Measurements from ENCODE around the gene GPR89A. TPM values are rescaled to one million over a fixed set of nuclear protein-coding genes. Genes with fewer than 3 reads are reported as not detected.

Gene GPR89A
- polyA plus RNA-seq, 1 donor (not counting 4 experiments of a cell fraction or from before 2014, with no cell fraction given): 22.8 TPM

DNA sequence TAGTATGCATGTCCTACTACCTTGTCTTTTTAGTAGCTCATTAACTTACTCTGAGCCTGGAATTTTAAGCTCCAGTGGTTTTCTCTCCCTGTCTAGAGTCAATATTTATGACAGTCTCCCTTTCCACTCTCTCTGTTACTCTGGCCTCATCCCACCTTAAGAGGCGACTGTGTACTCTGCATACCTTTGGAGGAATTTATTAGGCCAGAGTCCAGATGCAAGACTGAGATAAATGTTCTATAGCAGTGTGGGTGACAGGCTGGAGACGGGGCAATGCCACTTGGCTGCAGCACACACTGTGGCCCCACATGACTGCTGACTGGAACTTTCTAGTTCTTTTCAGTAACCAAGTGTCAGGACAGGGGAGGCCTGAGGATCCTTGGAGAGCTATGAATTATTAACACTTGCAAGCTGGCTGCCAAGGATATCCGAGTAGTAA lies 103.4 kb downstream of the GPR89A start:
- no peak overlapping the region for H3K4me2 ChIP-seq (ENCODE audit: control insufficient read depth, extremely low read depth, insufficient read depth, low read depth, low read length)
- H3K9me3 ChIP-seq (ENCODE audit: control insufficient read depth, low read depth, low read length): no peaks in the 10 kb centered on the region
- no peak for DNase-seq (ENCODE audit: low read depth, low spot score)
- no peak overlapping the region for H2AFZ ChIP-seq (ENCODE audit: control insufficient read depth, low read length)
- H3K27me3 ChIP-seq (ENCODE audit: control insufficient read depth, extremely low read depth, insufficient read depth, low read length): no peaks in the 10 kb centered on the region
- TF ChIP-seq EZH2 (IDR thresholded peaks at IDR 0.05; ENCODE audit: low read length): no peak
- TF ChIP-seq, protein P1, sequence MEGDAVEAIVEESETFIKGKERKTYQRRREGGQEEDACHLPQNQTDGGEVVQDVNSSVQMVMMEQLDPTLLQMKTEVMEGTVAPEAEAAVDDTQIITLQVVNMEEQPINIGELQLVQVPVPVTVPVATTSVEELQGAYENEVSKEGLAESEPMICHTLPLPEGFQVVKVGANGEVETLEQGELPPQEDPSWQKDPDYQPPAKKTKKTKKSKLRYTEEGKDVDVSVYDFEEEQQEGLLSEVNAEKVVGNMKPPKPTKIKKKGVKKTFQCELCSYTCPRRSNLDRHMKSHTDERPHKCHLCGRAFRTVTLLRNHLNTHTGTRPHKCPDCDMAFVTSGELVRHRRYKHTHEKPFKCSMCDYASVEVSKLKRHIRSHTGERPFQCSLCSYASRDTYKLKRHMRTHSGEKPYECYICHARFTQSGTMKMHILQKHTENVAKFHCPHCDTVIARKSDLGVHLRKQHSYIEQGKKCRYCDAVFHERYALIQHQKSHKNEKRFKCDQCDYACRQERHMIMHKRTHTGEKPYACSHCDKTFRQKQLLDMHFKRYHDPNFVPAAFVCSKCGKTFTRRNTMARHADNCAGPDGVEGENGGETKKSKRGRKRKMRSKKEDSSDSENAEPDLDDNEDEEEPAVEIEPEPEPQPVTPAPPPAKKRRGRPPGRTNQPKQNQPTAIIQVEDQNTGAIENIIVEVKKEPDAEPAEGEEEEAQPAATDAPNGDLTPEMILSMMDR (optimal IDR thresholded peaks at IDR 0.05 in 1 of 3, IDR thresholded peaks at IDR 0.05 in 1 of 3, conservative IDR thresholded peaks at IDR 0.05 in 1 of 3; ENCODE audit: extremely low read depth in 1 of 3, insufficient read depth in 2 of 3, low read length in 3 of 3): no peak
- FAIRE-seq: no peak
- dilution Hi-C loops (cut with MboI; ENCODE audit: extremely low pct_ligation_motif_present, low sequenced_read_pairs): no loop called here
- no peaks in the 10 kb centered on the region for H3K36me3 ChIP-seq (ENCODE audit: control insufficient read depth in 2 of 2, extremely low read depth in 1 of 2, insufficient read depth in 2 of 2, low read length in 2 of 2)
- no peak overlapping the region for H3K27ac ChIP-seq (ENCODE audit: control insufficient read depth, insufficient read depth, low read length)
- no peaks in the 10 kb centered on the region for H3K79me2 ChIP-seq (ENCODE audit: control insufficient read depth, insufficient read depth, low read length)
- H3K4me3 ChIP-seq (ENCODE audit: control insufficient read depth in 2 of 3, extremely low read depth in 1 of 3, insufficient read depth in 2 of 3, low read depth in 1 of 3, low read length in 3 of 3): no peak overlapping the region
- peaks cover 10% of the 10 kb centered on the region for H3K4me1 ChIP-seq (ENCODE audit: control insufficient read depth, extremely low read depth, insufficient read depth, low read length)
- no peaks in the 10 kb centered on the region for H3K9me1 ChIP-seq (ENCODE audit: control insufficient read depth, extremely low read depth, insufficient read depth, low read length)
- H4K20me1 ChIP-seq (ENCODE audit: control insufficient read depth, extremely low read depth, insufficient read depth, low read length): no peaks in the 10 kb centered on the region
- H3K9ac ChIP-seq (ENCODE audit: control insufficient read depth, extremely low read depth, insufficient read depth, low read length): no peak overlapping the region

DNA sequence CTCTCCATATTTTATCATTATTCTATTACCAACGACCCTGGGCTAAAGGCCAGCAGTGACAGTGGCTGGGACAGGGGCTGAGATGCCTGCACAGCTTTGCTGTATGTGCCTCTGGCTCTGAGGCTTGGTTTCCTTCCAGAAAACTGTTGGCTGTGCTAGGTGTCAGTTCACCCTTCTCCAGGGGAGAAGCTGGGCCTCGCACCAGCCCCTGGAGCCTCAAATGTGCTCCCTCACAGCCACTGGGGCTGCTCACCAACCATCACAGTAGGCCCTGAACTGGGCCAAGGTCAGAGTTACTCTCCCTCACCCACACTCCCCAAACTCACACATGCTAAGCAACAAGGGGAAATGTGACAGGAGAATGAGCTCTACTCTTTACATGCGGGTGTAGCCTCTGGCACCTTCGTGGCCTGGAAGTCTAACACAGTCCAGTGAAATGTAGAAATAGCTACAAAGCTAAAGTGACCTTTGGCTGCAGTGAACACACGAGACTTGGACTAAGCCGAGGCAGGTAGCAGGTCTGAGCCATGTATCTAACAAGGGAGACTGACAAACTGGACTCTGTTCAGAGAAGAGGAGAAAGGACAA lies 106.8 kb downstream of the GPR89A start:
- H3K4me3 ChIP-seq (ENCODE audit: control insufficient read depth in 2 of 3, extremely low read depth in 1 of 3, insufficient read depth in 2 of 3, low read depth in 1 of 3, low read length in 3 of 3): no peak overlapping the region
- H3K27ac ChIP-seq (ENCODE audit: control insufficient read depth, insufficient read depth, low read length): no peak overlapping the region
- H4K20me1 ChIP-seq (ENCODE audit: control insufficient read depth, extremely low read depth, insufficient read depth, low read length): no peaks in the 10 kb centered on the region
- no peak overlapping the region for H3K9ac ChIP-seq (ENCODE audit: control insufficient read depth, extremely low read depth, insufficient read depth, low read length)
- H3K4me1 ChIP-seq (ENCODE audit: control insufficient read depth, extremely low read depth, insufficient read depth, low read length): no peaks in the 10 kb centered on the region
- TF ChIP-seq, protein P1 (optimal IDR thresholded peaks at IDR 0.05 in 1 of 3, IDR thresholded peaks at IDR 0.05 in 1 of 3, conservative IDR thresholded peaks at IDR 0.05 in 1 of 3; ENCODE audit: extremely low read depth in 1 of 3, insufficient read depth in 2 of 3, low read length in 3 of 3): no peak
- no peak for TF ChIP-seq EZH2 (IDR thresholded peaks at IDR 0.05; ENCODE audit: low read length)
- no peak for FAIRE-seq
- H3K4me2 ChIP-seq (ENCODE audit: control insufficient read depth, extremely low read depth, insufficient read depth, low read depth, low read length): no peak overlapping the region
- H3K9me1 ChIP-seq (ENCODE audit: control insufficient read depth, extremely low read depth, insufficient read depth, low read length): no peaks in the 10 kb centered on the region
- DNase-seq (ENCODE audit: low read depth, low spot score): no peak
- no peaks in the 10 kb centered on the region for H3K36me3 ChIP-seq (ENCODE audit: control insufficient read depth in 2 of 2, extremely low read depth in 1 of 2, insufficient read depth in 2 of 2, low read length in 2 of 2)
- H3K9me3 ChIP-seq (ENCODE audit: control insufficient read depth, low read depth, low read length): no peaks in the 10 kb centered on the region
- H3K27me3 ChIP-seq (ENCODE audit: control insufficient read depth, extremely low read depth, insufficient read depth, low read length): no peaks in the 10 kb centered on the region
- H3K79me2 ChIP-seq (ENCODE audit: control insufficient read depth, insufficient read depth, low read length): no peaks in the 10 kb centered on the region
- no peak overlapping the region for H2AFZ ChIP-seq (ENCODE audit: control insufficient read depth, low read length)
- dilution Hi-C loops (cut with MboI; ENCODE audit: extremely low pct_ligation_motif_present, low sequenced_read_pairs): no loop called here

All from keratinocyte (primary cell).